Measurements from ENCODE around the gene UGT1A3. TPM values are rescaled to one million over a fixed set of nuclear protein-coding genes. Genes with fewer than 3 reads are reported as not detected.

Gene UGT1A3
- total and polyA plus RNA-seq, 2 donors, result 0.14 to 1.2 TPM

DNA sequence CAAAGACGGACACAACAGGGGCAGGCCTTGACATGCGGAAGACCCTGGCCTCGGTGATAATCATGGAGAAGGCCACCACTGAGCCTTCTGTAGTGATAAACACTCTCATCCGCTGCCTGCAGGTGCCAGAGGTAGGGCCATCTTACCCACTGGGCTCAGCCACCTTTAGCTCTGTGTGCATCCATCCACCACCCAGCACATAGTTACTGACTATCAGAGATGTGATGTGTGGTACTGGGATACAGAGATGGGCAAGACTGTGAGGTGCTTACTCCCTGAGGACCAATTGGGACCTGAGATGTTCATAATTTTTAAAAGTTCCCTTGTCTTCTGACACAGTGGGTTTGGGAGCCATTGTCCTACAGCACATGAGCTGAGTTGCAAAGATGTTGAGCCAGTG, 50.9 kb downstream of the UGT1A3 start:
- Histone ChIP-seq H3K27ac (ENCODE audit: low read depth) (no peak overlapping the region), H3K36me3 (ENCODE audit: insufficient read depth) (no peaks in the 10 kb centered on the region), H3K4me3 (ENCODE audit: low read depth, low read length) (no peak overlapping the region), H3K4me1 (ENCODE audit: insufficient read depth) (no peaks in the 10 kb centered on the region)
- WGBS, result 92% methylated on average over 4 of the region's 4 CpGs
- no peak for DNase-seq (ENCODE audit: extremely low spot score)

DNA sequence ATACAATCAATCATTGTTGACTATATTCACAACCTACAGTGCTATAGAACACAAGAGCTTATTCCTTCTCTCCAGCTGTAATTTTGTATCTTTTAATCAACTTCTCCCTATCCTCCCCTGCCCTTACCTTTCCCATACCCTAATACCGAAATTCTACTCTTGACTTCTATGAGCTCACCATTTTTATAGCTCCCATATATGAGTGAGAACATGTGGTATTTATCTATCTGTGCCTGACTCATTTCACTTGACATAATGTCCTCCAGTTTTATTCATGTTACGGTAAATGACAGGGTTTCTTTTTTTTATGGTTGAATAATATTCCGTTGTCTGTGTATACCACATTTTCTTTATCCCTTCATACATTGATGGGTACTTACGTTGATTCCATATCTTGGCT, 51.9 kb downstream of the UGT1A3 start:
- Histone ChIP-seq H3K4me1 (ENCODE audit: insufficient read depth) (no peaks in the 10 kb centered on the region), H3K27ac (ENCODE audit: low read depth) (no peak overlapping the region), H3K36me3 (ENCODE audit: insufficient read depth) (no peaks in the 10 kb centered on the region), H3K4me3 (ENCODE audit: low read depth, low read length) (no peak overlapping the region)
- no peak for DNase-seq (ENCODE audit: extremely low spot score)
- 89% methylated on average over 4 of the region's 4 CpGs for WGBS

DNA sequence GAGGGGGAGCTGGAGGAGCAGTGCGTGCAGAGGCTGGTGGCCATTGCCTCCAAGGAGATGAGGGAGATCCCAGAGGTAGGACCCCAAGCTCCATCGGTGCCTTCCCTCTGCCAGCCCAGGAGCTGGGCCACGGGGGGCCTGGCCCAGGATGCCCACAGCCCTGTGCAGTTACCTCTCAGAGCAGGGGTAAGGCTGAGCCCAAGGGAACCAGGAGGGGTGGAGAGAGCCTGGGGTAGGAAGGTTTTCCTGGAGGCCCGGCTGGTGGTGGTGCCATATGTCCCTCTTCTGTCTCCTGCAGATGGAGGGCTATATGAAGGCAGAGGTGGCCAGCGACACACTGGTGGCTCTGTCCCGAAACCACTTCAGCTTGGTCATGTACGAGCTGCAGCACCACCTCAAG, 60.7 kb downstream of the UGT1A3 start:
- Histone ChIP-seq H3K36me3 (ENCODE audit: insufficient read depth) (no peaks in the 10 kb centered on the region), H3K4me3 (ENCODE audit: low read depth, low read length) (no peak overlapping the region), H3K4me1 (ENCODE audit: insufficient read depth) (no peaks in the 10 kb centered on the region), H3K27ac (ENCODE audit: low read depth) (no peak overlapping the region)
- DNase-seq (ENCODE audit: extremely low spot score), result no peak
- 87% methylated on average over 7 of the region's 7 CpGs for WGBS

GRCh38 chr2:233791151-233791882, 62.5 kb downstream of the UGT1A3 start:
- H3K4me3 ChIP-seq (ENCODE audit: low read depth, low read length), result no peak overlapping the region
- DNase-seq (ENCODE audit: extremely low spot score), result no peak

GRCh38 chr2:233791883-233792329, 63.1 kb downstream of the UGT1A3 start:
- Histone ChIP-seq H3K4me1 (ENCODE audit: insufficient read depth) (no peaks in the 10 kb centered on the region), H3K4me3 (ENCODE audit: low read depth, low read length) (no peak overlapping the region), H3K27ac (ENCODE audit: low read depth) (no peak overlapping the region), H3K36me3 (ENCODE audit: insufficient read depth) (no peaks in the 10 kb centered on the region)
- no peak for DNase-seq (ENCODE audit: extremely low spot score)
- WGBS, result 71% methylated on average over 9 of the region's 9 CpGs

More at GRCh38 chr2:233791151-233791882, 62.5 kb downstream of the UGT1A3 start:
- 79% methylated on average over 18 of the region's 18 CpGs for WGBS
- no peaks in the 10 kb centered on the region for H3K36me3 ChIP-seq (ENCODE audit: insufficient read depth)
- no peaks in the 10 kb centered on the region for H3K4me1 ChIP-seq (ENCODE audit: insufficient read depth)
- no peak overlapping the region for H3K27ac ChIP-seq (ENCODE audit: low read depth)

GRCh38 chr2:233792720-233793119, 63.9 kb downstream of the UGT1A3 start:
- no peak overlapping the region for H3K4me3 ChIP-seq (ENCODE audit: low read depth, low read length)
- H3K4me1 ChIP-seq (ENCODE audit: insufficient read depth), result no peaks in the 10 kb centered on the region
- DNase-seq (ENCODE audit: extremely low spot score), result no peak
- no peaks in the 10 kb centered on the region for H3K36me3 ChIP-seq (ENCODE audit: insufficient read depth)
- 91% methylated on average over 7 of the region's 7 CpGs for WGBS
- H3K27ac ChIP-seq (ENCODE audit: low read depth), result no peak overlapping the region

DNA sequence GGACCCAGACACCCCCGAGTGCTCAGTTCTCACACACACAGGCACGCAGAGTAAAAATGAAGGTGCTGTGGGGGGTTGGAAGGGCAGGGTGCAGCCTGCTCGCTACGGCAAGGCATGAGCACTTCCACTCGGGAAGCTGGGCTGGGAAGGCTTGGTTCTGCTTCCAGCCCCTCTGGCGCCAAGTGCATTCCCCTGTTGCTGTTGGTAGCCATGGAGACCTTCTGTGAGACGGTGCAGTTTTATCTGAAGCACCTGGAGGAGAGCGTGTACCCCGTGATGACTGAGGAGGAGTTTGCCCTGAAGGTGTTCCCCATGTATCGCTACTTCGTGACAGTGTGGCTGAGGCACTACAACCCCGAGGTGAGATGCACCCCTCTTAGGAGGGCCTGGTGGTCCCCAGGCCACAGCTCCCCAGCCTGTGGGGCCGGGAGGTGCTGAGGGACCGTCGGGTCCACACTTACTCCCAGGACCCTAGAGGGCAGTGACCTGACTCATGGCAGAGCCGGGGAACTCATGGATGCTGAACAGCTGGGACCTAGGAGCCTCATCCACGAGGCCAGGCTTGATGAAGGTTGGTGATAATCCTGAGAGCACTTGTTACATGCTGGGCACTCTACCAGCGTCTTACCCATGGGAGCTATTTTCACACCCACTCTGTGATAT, 64.8 kb downstream of the UGT1A3 start:
- no peak for DNase-seq (ENCODE audit: extremely low spot score)
- Histone ChIP-seq H3K4me1 (ENCODE audit: insufficient read depth) (no peaks in the 10 kb centered on the region), H3K4me3 (ENCODE audit: low read depth, low read length) (no peak overlapping the region), H3K27ac (ENCODE audit: low read depth) (no peak overlapping the region), H3K36me3 (ENCODE audit: insufficient read depth) (no peaks in the 10 kb centered on the region)
- WGBS, result 78% methylated on average over 18 of the region's 18 CpGs

DNA sequence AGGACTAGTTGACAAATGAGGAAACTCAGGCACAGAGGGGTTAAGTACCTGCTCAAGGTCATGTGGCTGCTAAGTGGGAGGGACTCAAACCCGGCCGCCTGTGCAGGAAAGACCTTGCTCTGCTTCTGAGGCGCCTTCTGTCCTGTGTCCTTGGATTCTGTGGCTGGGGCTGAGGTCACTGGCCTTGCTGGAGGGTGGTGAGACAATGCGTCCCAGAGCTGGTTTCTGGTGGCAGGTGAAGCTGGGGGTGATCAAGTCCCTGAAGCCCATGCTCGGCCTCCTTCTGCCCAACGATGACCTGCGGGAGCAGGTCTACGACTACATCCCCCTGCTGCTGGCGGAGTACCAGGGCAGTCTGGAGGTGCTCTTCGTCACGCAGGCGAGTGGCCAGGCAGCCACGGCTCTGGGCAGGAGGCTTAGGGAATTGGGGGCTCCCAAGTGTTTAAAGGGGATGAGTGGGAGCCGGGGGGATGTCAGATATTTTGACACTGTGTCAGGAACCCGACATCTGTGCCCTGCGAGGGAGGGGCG, 65.4 kb downstream of the UGT1A3 start:
- no peaks in the 10 kb centered on the region for H3K36me3 ChIP-seq (ENCODE audit: insufficient read depth)
- H3K27ac ChIP-seq (ENCODE audit: low read depth), result no peak overlapping the region
- 77% methylated on average over 17 of the region's 17 CpGs for WGBS
- no peak overlapping the region for H3K4me3 ChIP-seq (ENCODE audit: low read depth, low read length)
- H3K4me1 ChIP-seq (ENCODE audit: insufficient read depth), result no peaks in the 10 kb centered on the region
- no peak for DNase-seq (ENCODE audit: extremely low spot score)

DNA sequence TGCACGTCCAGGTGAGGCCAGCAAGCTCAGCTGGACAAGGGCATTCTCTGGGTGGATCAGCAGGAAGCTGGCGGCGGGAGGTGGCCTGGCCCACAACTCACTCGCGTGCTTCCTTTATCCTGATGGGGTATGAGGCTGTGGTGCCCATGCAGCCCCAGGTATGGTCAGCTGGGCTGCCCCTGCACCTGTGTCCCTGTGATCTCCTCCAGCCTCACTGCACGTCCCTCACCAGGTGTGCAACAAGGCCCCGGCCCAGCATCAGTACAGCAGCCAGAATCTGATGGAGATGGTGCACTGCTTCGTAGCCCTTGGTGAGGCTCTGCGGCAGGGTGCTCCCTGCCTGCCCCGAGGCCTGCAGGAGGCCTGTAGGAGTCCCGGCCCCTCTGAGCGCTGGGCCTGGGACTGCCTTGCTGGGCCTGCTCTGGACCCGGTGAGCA, 66.9 kb downstream of the UGT1A3 start:
- no peak overlapping the region for H3K27ac ChIP-seq (ENCODE audit: low read depth)
- no peak overlapping the region for H3K4me3 ChIP-seq (ENCODE audit: low read depth, low read length)
- no peaks in the 10 kb centered on the region for H3K4me1 ChIP-seq (ENCODE audit: insufficient read depth)
- DNase-seq (ENCODE audit: extremely low spot score), result no peak
- 91% methylated on average over 13 of the region's 13 CpGs for WGBS
- no peaks in the 10 kb centered on the region for H3K36me3 ChIP-seq (ENCODE audit: insufficient read depth)

GRCh38 chr2:233796254-233796653, 67.4 kb downstream of the UGT1A3 start:
- Histone ChIP-seq H3K36me3 (ENCODE audit: insufficient read depth) (no peaks in the 10 kb centered on the region), H3K4me1 (ENCODE audit: insufficient read depth) (no peaks in the 10 kb centered on the region), H3K27ac (ENCODE audit: low read depth) (no peak overlapping the region), H3K4me3 (ENCODE audit: low read depth, low read length) (no peak overlapping the region)
- WGBS, result 84% methylated on average over 9 of the region's 9 CpGs
- DNase-seq (ENCODE audit: extremely low spot score), result no peak

DNA sequence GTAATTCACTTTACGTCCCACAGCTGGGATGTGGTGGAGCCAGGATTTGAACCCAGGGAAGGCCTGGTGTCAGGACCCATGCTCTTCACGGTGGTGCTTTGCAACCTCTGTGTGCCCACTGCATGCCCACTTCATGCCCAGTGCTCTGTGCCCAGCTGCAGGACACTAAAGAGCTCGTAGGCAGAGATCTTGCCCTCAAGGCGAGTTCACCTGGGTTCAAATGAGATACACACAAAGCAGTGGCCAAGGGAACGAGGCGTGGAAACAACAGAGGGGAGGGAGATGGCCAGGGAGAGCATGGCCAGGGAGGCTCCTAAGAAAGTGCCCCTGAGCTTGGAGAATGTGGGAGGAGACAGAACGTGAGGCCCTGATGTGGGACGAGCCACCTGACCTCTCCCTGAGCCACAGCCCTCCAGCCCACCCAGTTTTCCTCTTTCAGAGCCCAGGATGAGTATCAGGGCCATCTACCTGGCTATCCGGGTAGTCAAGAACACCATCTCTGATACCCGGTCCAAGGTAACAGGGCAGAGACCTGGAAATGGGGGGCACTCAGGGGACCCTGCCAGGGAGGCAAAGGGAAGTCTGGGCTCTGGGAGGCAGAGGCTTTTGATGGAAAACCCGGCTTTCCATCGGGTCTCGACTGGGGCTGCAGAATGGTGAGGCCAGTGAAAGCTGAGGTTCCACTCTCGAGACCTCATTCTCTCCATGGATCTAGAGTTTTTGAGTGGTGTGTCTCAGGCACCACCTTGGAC, 69.7 kb downstream of the UGT1A3 start:
- DNase-seq (ENCODE audit: extremely low spot score), result no peak
- WGBS, result 81% methylated on average over 14 of the region's 14 CpGs
- Histone ChIP-seq H3K36me3 (ENCODE audit: insufficient read depth) (no peaks in the 10 kb centered on the region), H3K4me3 (ENCODE audit: low read depth, low read length) (no peak overlapping the region), H3K4me1 (ENCODE audit: insufficient read depth) (no peaks in the 10 kb centered on the region), H3K27ac (ENCODE audit: low read depth) (no peak overlapping the region)

DNA sequence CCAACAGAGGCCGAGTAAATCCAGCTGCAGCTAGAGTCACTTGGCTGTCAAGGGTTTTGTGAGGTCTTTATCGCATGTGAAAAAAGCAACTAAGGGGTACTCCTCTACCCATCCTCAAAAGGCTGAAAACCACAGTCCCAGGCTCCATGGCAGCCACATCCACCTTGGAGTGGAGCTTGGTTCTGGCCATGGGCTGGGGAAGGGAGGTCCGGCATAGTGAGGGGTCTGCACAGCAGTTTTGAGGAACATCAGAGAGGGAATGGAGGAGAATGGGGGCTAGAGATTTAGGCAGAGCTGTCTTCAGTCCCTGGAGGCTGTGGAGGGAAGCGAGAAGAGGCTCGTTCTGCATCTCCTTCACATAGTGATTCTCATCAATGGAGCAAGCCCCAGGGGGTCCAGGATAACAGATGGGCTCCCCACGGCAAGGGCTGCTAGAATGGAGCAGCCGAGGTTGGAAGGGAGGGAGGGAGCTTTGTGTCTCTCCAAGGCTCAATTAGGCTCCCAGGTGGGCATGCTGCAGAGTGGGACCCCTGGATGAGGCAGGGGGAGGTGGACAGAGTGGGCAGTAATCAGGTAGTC, 70.3 kb downstream of the UGT1A3 start:
- DNase-seq (ENCODE audit: extremely low spot score), result no peak
- Histone ChIP-seq H3K36me3 (ENCODE audit: insufficient read depth) (no peaks in the 10 kb centered on the region), H3K4me3 (ENCODE audit: low read depth, low read length) (no peak overlapping the region), H3K4me1 (ENCODE audit: insufficient read depth) (no peaks in the 10 kb centered on the region), H3K27ac (ENCODE audit: low read depth) (no peak overlapping the region)
- WGBS, result 62% methylated on average over 7 of the region's 7 CpGs

DNA sequence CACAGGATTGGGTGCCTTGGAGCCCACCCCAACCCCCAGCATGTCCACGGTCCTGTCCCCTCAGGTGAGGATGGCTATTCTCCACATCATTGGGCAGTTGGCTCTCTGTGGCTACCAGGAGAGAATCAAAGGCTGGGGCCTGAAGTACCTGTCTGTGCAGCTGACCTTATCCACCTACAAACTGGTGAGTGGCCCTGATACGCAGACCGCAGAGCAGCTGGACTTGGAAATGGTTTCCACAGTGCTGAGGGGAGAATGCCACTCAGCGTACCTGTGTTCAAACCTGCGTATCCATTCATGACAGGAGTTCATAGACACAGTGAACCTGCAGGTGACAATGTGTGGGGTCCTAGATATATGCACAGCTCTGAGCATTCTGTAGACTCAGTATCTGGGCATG, 70.9 kb downstream of the UGT1A3 start:
- H3K36me3 ChIP-seq (ENCODE audit: insufficient read depth), result no peaks in the 10 kb centered on the region
- no peaks in the 10 kb centered on the region for H3K4me1 ChIP-seq (ENCODE audit: insufficient read depth)
- DNase-seq (ENCODE audit: extremely low spot score), result no peak
- WGBS, result 53% methylated on average over 5 of the region's 5 CpGs
- no peak overlapping the region for H3K4me3 ChIP-seq (ENCODE audit: low read depth, low read length)
- no peak overlapping the region for H3K27ac ChIP-seq (ENCODE audit: low read depth)

All from urinary bladder (tissue), 4 donors.